Measurements from ENCODE around the gene NBAS. TPM values are rescaled to one million over a fixed set of nuclear protein-coding genes. Genes with fewer than 3 reads are reported as not detected.
"Not testable (repeated sequence)": the region's sequence is repeated elsewhere in the genome, so short reads cannot be mapped to it uniquely, and the experiment has no call there.

NBAS gene
- total RNA-seq, 1 experiment from 2014 or later: 35.5 TPM

DNA sequence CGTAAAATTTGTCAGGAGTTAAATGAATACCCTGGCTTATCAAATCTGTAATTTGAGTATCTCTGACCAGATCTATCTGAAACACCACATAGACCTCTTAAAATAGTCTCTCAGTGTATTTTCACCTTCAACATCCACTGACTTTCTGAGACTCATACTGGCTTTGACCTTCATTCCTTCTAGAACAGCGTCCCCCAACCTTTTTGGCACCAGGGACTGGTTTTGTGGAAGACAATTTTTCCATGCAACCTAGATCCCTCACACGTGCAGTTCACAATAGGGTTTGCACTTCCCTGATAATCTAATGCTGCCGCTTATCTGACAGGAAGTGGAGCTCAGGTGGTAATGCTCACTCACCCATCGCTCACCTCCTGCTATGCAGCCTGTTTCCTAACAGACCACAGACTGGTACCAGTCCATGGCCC lies 3.2 kb downstream of the NBAS start:
- Histone ChIP-seq H3K36me3 (replicated peaks; ENCODE audit: control insufficient read depth, insufficient read depth, low read length) (no peaks in the 10 kb centered on the region), H3K27me3 (ENCODE audit: control insufficient read depth, insufficient read depth, low read length) (no peaks in the 10 kb centered on the region; the same call in 1 of the 2 replicates), H3K4me3 (ENCODE audit: insufficient read depth, low read depth, low read length) (no peak overlapping the region)
- DNase-seq: no peak

DNA sequence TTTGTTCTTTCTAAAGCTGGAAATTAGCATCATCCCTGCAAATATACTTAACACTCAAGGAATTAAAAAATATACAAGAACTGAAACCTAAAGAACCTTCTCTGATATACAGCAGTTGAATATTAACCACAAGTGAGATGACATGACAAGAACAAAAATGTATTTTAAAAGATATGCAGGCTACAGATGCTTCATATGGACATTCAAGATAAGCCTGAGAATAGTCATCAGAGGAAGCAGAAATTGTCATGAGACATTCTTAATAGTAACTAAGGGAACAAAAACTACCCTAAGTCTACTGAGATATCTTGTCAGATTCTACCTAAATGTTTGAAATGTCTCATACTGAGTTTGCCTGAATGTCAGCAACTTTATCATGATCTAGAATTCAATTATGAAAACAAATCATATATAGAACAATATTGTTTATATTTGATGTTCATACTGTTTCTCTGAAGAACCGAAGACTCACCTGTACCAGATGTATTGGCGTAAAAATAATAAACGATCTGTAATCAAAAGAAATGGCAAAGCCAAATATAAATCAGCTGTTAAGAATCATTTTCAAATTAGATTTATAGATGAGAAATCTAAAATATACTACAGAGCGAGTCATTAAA lies 4.7 kb downstream of the NBAS start:
- H3K27me3 ChIP-seq (ENCODE audit: control insufficient read depth, insufficient read depth, low read length): no peaks in the 10 kb centered on the region; the same call in 1 of the 2 replicates
- H3K36me3 ChIP-seq (replicated peaks; ENCODE audit: control insufficient read depth, insufficient read depth, low read length): no peaks in the 10 kb centered on the region
- H3K4me3 ChIP-seq (ENCODE audit: insufficient read depth, low read depth, low read length): no peak overlapping the region
- no peak for DNase-seq

- no peak overlapping the region for H3K4me3 ChIP-seq (ENCODE audit: insufficient read depth, low read depth, low read length)
- no peaks in the 10 kb centered on the region; the same call in 1 of the 2 replicates for H3K27me3 ChIP-seq (ENCODE audit: control insufficient read depth, insufficient read depth, low read length)
- H3K36me3 ChIP-seq (replicated peaks; ENCODE audit: control insufficient read depth, insufficient read depth, low read length): no peaks in the 10 kb centered on the region
- no peak for DNase-seq
These were observed 5.4 kb downstream of the NBAS start for GRCh38 chr2:15555760-15556193.

- no peak overlapping the region for H3K4me3 ChIP-seq (ENCODE audit: insufficient read depth, low read depth, low read length)
- no peak for DNase-seq
These were observed 6.5 kb downstream of the NBAS start for GRCh38 chr2:15554525-15555218.

GRCh38 chr2:15553951-15554350 lies 7.2 kb downstream of the NBAS start:
- no peak overlapping the region for H3K4me3 ChIP-seq (ENCODE audit: insufficient read depth, low read depth, low read length)
- H3K36me3 ChIP-seq (replicated peaks; ENCODE audit: control insufficient read depth, insufficient read depth, low read length): no peaks in the 10 kb centered on the region
- no peak for DNase-seq
- no peaks in the 10 kb centered on the region for H3K27me3 ChIP-seq (ENCODE audit: control insufficient read depth, insufficient read depth, low read length)

More at GRCh38 chr2:15554525-15555218, 6.5 kb downstream of the NBAS start:
- no peaks in the 10 kb centered on the region for H3K36me3 ChIP-seq (replicated peaks; ENCODE audit: control insufficient read depth, insufficient read depth, low read length)
- no peaks in the 10 kb centered on the region for H3K27me3 ChIP-seq (ENCODE audit: control insufficient read depth, insufficient read depth, low read length)

GRCh38 chr2:15553519-15553918 lies 7.6 kb downstream of the NBAS start:
- Histone ChIP-seq H3K4me3 (ENCODE audit: insufficient read depth, low read depth, low read length) (no peak overlapping the region), H3K36me3 (replicated peaks; ENCODE audit: control insufficient read depth, insufficient read depth, low read length) (no peaks in the 10 kb centered on the region), H3K27me3 (ENCODE audit: control insufficient read depth, insufficient read depth, low read length) (no peaks in the 10 kb centered on the region)
- DNase-seq: no peak

DNA sequence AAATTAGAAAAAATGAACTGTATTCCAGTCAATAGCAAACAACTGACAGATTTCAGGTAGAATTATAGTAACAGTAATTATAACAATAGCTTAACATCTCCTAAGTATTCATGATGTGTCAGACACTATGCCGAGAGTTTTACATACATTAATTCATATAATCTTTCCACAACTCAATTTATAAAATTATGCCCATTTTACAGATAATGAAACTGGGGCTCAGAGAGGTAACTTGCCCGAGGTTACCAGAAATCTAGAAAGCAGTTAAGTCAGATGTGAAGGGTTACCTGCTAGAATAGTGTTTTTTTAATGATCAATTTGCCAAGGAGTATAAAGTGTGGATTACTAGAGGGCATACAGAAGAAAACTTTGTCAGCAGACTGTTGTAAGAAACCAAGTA lies 12.2 kb downstream of the NBAS start:
- Histone ChIP-seq H3K36me3 (replicated peaks; ENCODE audit: control insufficient read depth, insufficient read depth, low read length) (no peaks in the 10 kb centered on the region), H3K27me3 (ENCODE audit: control insufficient read depth, insufficient read depth, low read length) (no peaks in the 10 kb centered on the region)
- DNase-seq: no peak

GRCh38 chr2:15547115-15547876 lies 13.8 kb downstream of the NBAS start:
- no peaks in the 10 kb centered on the region for H3K27me3 ChIP-seq (ENCODE audit: control insufficient read depth, insufficient read depth, low read length)
- no peaks in the 10 kb centered on the region for H3K36me3 ChIP-seq (replicated peaks; ENCODE audit: control insufficient read depth, insufficient read depth, low read length)
- DNase-seq: no peak
- H3K4me3 ChIP-seq (ENCODE audit: insufficient read depth, low read depth, low read length): no peak overlapping the region

More for the DNA sequence above, 12.2 kb downstream of the NBAS start:
- H3K4me3 ChIP-seq (ENCODE audit: insufficient read depth, low read depth, low read length): no peak overlapping the region

DNA sequence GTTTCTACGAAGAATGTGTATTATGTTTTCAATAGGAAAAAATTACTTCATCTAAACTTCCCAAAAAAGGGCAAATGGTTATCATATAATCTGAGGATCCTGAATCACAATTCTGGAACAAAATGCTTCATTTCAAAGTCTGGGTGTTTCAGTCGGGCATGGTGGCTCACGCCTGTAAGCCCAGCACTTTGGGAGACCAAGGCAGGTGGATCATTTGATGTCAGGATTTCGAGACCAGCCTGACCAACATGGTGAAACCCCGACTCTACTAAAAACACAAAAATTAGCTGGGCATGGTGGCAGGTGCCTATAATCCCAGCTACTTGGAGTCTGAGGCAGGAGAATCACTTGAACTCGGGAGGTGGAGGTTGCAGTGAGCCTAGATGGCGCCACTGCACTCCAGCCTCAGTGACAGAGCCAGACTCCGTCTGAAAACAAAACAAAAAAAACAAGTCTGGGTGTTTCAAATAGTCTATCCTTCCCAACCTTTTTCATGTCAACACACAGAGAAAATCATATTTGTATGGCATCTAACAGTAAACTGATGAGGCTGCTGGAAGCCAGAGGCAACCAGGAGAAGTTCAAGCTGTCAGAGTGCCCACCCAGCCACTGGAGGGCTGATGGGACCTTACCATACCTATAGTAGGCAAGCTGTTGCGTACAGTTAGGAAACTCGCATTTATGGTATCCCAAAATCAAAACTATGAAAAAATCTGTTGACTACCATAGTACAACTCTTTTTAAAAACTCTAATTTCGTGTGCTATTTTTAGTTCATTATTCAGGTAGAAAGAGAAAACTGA lies 14.6 kb downstream of the NBAS start:
- Histone ChIP-seq H3K36me3 (replicated peaks; ENCODE audit: control insufficient read depth, insufficient read depth, low read length) (no peaks in the 10 kb centered on the region), H3K27me3 (ENCODE audit: control insufficient read depth, insufficient read depth, low read length) (no peaks in the 10 kb centered on the region), H3K4me3 (ENCODE audit: insufficient read depth, low read depth, low read length) (no peak overlapping the region)
- DNase-seq: no peak

DNA sequence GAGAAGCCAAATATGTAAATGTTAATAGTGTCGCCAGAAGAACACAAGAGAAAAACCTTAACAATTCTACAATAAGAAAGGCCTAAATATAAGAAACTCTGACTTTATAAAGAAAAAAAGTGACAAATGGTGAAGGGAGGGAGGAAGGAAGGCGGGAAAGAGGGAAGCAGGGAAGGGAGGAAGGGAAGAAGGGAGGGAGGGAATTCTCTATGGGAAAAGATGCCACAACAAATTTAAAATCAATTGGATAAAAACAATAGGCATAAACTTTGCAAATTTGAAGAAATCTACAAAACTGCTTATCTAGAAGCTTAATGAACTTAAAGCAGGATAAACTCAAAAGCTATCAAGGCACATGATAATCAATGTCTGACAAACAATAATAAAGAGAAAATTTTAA lies 16.9 kb downstream of the NBAS start:
- Histone ChIP-seq H3K4me3 (ENCODE audit: insufficient read depth, low read depth, low read length) (no peak overlapping the region), H3K27me3 (ENCODE audit: control insufficient read depth, insufficient read depth, low read length) (no peaks in the 10 kb centered on the region), H3K36me3 (replicated peaks; ENCODE audit: control insufficient read depth, insufficient read depth, low read length) (no peaks in the 10 kb centered on the region)
- DNase-seq: no peak

DNA sequence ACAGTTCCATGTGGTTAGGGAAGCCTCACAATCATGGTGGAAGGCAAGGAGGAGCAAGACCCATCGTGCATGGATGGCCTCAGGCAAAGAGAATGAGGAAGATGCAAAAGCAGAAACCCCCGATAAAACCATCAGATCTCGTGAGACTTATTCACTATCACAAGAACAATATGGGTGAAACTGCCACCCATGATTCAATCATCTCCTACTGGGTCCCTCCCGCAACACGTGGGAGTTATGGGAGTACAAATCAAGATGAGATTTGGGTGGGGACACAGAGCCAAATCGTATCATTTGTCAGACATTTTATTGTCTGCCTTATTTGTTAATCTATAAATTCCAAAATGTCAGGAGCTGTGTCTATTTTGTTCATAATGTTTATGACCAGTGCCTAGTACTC lies 17.6 kb downstream of the NBAS start:
- DNase-seq: no peak
- Histone ChIP-seq H3K27me3 (ENCODE audit: control insufficient read depth, insufficient read depth, low read length) (no peaks in the 10 kb centered on the region), H3K4me3 (ENCODE audit: insufficient read depth, low read depth, low read length) (no peak overlapping the region), H3K36me3 (replicated peaks; ENCODE audit: control insufficient read depth, insufficient read depth, low read length) (no peaks in the 10 kb centered on the region)

DNA sequence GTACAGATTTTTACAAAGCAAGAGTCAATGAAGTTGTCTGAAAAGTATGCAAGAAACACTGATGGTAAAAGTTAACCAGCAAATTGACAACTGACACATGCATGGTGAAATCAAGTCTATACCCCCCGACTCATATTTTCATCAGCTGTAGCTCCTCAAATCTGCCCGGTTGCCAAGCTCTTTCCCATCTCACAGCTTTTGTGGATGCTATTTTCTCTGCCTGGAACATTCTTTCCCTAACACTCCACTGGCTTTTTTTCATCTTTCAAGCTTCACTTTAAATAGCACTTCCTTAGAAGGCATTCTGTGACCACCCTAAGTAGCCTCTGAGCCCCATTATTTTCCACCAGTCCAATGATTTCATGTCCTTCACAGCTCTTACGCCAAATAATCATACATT lies 18.1 kb downstream of the NBAS start:
- DNase-seq: no peak
- no peaks in the 10 kb centered on the region for H3K27me3 ChIP-seq (ENCODE audit: control insufficient read depth, insufficient read depth, low read length)
- H3K4me3 ChIP-seq (ENCODE audit: insufficient read depth, low read depth, low read length): no peak overlapping the region
- H3K36me3 ChIP-seq (replicated peaks; ENCODE audit: control insufficient read depth, insufficient read depth, low read length): no peaks in the 10 kb centered on the region

- H3K4me3 ChIP-seq (ENCODE audit: insufficient read depth, low read depth, low read length); H3K36me3 ChIP-seq (replicated peaks; ENCODE audit: control insufficient read depth, insufficient read depth, low read length); H3K27me3 ChIP-seq (ENCODE audit: control insufficient read depth, insufficient read depth, low read length); DNase-seq: not testable (repeated sequence)
These were observed 18.9 kb downstream of the NBAS start for GRCh38 chr2:15542269-15542668.

GRCh38 chr2:15540523-15540922 lies 20.6 kb downstream of the NBAS start:
- H3K4me3 ChIP-seq (ENCODE audit: insufficient read depth, low read depth, low read length); H3K36me3 ChIP-seq (replicated peaks; ENCODE audit: control insufficient read depth, insufficient read depth, low read length); H3K27me3 ChIP-seq (ENCODE audit: control insufficient read depth, insufficient read depth, low read length); DNase-seq: not testable (repeated sequence)

All from H7 (cell line).